ENCODE measurements around the gene MOB3A. TPM values are rescaled to one million over a fixed set of nuclear protein-coding genes. Genes with fewer than 3 reads are reported as not detected.
"Not testable (repeated sequence)": the region's sequence is repeated elsewhere in the genome, so short reads cannot be mapped to it uniquely, and the experiment has no call there.

MOB3A gene
- total and polyA plus RNA-seq, 4 experiments from 2014 or later = 29.6 to 135 (median 122) TPM

- intact Hi-C loops (cut with micrococcal nuclease) = no loop called here
- Histone ChIP-seq H3K9me3 (ENCODE audit: control insufficient read depth in 1 of 2, low read length in 2 of 2) (no peaks in the 10 kb centered on the region), H3K4me1 (ENCODE audit: insufficient read depth, low read length) (peaks cover 5% of the 10 kb centered on the region), H3K27ac (ENCODE audit: low read depth, low read length) (no peak overlapping the region), H3K36me3 (ENCODE audit: insufficient read depth, low read length) (peaks cover 31% of the 10 kb centered on the region), H3K4me3 (ENCODE audit: low read length in 2 of 2) (no peak overlapping the region), H3K27me3 (ENCODE audit: insufficient read depth, low read length) (no peaks in the 10 kb centered on the region)
- no peaks in the 10 kb centered on the region for H3K9me3 Mint-ChIP-seq
- peaks cover 2 to 13% (median 7%) of the 10 kb centered on the region in 4 donors for H3K4me1 Mint-ChIP-seq
- H3K27me3 Mint-ChIP-seq = no peaks in the 10 kb centered on the region
- H3K4me3 Mint-ChIP-seq = no peak overlapping the region
- H3K27ac Mint-ChIP-seq = no peak overlapping the region
- DNase-seq = no peak
- ChIA-PET POLR2A (ENCODE audit: partially characterized antibody) (no interaction called here), CTCF (ENCODE audit: partially characterized antibody) (no interaction called here)
- H3K36me3 Mint-ChIP-seq = peaks cover 11 to 22% of the 10 kb centered on the region in 2 donors
These were observed 42.1 kb upstream of the MOB3A start for GRCh38 chr19:2138061-2138728.

- Mint-ChIP-seq H3K36me3 (peaks cover 18 to 27% of the 10 kb centered on the region in 2 donors), H3K27ac (no peak overlapping the region), H3K9me3 (no peaks in the 10 kb centered on the region), H3K4me3 (no peak overlapping the region), H3K4me1 (peaks cover 2 to 13% (median 7%) of the 10 kb centered on the region in 4 donors), H3K27me3 (no peaks in the 10 kb centered on the region)
- ChIA-PET POLR2A (ENCODE audit: partially characterized antibody) (no interaction called here), CTCF (ENCODE audit: partially characterized antibody) (no interaction called here)
- Histone ChIP-seq H3K9me3 (ENCODE audit: control insufficient read depth in 1 of 2, low read length in 2 of 2) (no peaks in the 10 kb centered on the region), H3K4me3 (ENCODE audit: low read length in 2 of 2) (no peak overlapping the region), H3K27me3 (ENCODE audit: insufficient read depth, low read length) (no peaks in the 10 kb centered on the region), H3K36me3 (ENCODE audit: insufficient read depth, low read length) (peaks cover 45% of the 10 kb centered on the region), H3K27ac (ENCODE audit: low read depth, low read length) (no peak overlapping the region), H3K4me1 (ENCODE audit: insufficient read depth, low read length) (peaks cover 5% of the 10 kb centered on the region)
- intact Hi-C loops (cut with micrococcal nuclease) = no loop called here
- no peak for DNase-seq
These were observed 40.7 kb upstream of the MOB3A start for GRCh38 chr19:2136796-2137195.

- H3K36me3 ChIP-seq (ENCODE audit: insufficient read depth, low read length) = peaks cover 43% of the 10 kb centered on the region
These were observed 39.6 kb upstream of the MOB3A start for GRCh38 chr19:2135474-2136402.

GRCh38 chr19:2132731-2133490 is 36.8 kb upstream of the MOB3A start:
- Histone ChIP-seq H3K4me3 (ENCODE audit: low read length in 2 of 2) (no peak overlapping the region), H3K27me3 (ENCODE audit: insufficient read depth, low read length) (no peaks in the 10 kb centered on the region), H3K4me1 (ENCODE audit: insufficient read depth, low read length) (no peaks in the 10 kb centered on the region), H3K27ac (ENCODE audit: low read depth, low read length) (no peak overlapping the region), H3K9me3 (ENCODE audit: control insufficient read depth in 1 of 2, low read length in 2 of 2) (no peaks in the 10 kb centered on the region), H3K36me3 (ENCODE audit: insufficient read depth, low read length) (peaks cover 43% of the 10 kb centered on the region)
- POLR2A ChIA-PET (ENCODE audit: partially characterized antibody) = interaction anchor here (1.5 kb wide), 1 partner anchor 9 kb away, joined by 5 read pairs; no protein-coding TSS in a partner anchor
- Mint-ChIP-seq H3K4me3 (no peak overlapping the region), H3K4me1 (peaks cover 0 to 4% (median 3%) of the 10 kb centered on the region in 4 donors), H3K27me3 (no peaks in the 10 kb centered on the region), H3K36me3 (peaks cover 14 to 27% of the 10 kb centered on the region in 2 donors), H3K9me3 (no peaks in the 10 kb centered on the region), H3K27ac (peak overlapping the region in 1 of 7 donors; percentile 24)
- no peak for DNase-seq
- CTCF ChIA-PET (ENCODE audit: partially characterized antibody) = interaction anchor here (0.6 kb wide), 1 partner anchor 1585 kb away, joined by 3 read pairs; no protein-coding TSS in a partner anchor
- intact Hi-C loops (cut with micrococcal nuclease) = no loop called here

More at GRCh38 chr19:2135474-2136402, 39.6 kb upstream of the MOB3A start:
- H3K27me3 Mint-ChIP-seq = no peaks in the 10 kb centered on the region
- no peaks in the 10 kb centered on the region for H3K9me3 Mint-ChIP-seq
- ChIA-PET CTCF (ENCODE audit: partially characterized antibody) (no interaction called here), POLR2A (ENCODE audit: partially characterized antibody) (no interaction called here)
- Histone ChIP-seq H3K27ac (ENCODE audit: low read depth, low read length) (no peak overlapping the region), H3K4me1 (ENCODE audit: insufficient read depth, low read length) (no peaks in the 10 kb centered on the region), H3K9me3 (ENCODE audit: control insufficient read depth in 1 of 2, low read length in 2 of 2) (no peaks in the 10 kb centered on the region), H3K4me3 (ENCODE audit: low read length in 2 of 2) (no peak overlapping the region), H3K27me3 (ENCODE audit: insufficient read depth, low read length) (no peaks in the 10 kb centered on the region)
- peaks cover 18 to 27% of the 10 kb centered on the region in 2 donors for H3K36me3 Mint-ChIP-seq
- DNase-seq = no peak
- no peak overlapping the region for H3K4me3 Mint-ChIP-seq
- peaks cover 0 to 10% (median 5%) of the 10 kb centered on the region in 4 donors for H3K4me1 Mint-ChIP-seq
- intact Hi-C loops (cut with micrococcal nuclease) = no loop called here
- peak overlapping the region in 1 of 7 donors; percentile 8 for H3K27ac Mint-ChIP-seq

GRCh38 chr19:2132191-2132590 is 36.1 kb upstream of the MOB3A start:
- H3K27ac Mint-ChIP-seq = peak overlapping the region in 2 of 7 donors; percentile 22 to 55
- POLR2A ChIA-PET (ENCODE audit: partially characterized antibody) = interaction anchor here (1.5 kb wide), 1 partner anchor 8 kb away, joined by 5 read pairs; no protein-coding TSS in a partner anchor

GRCh38 chr19:2131012-2131975 is 35.2 kb upstream of the MOB3A start:
- POLR2A ChIA-PET (ENCODE audit: partially characterized antibody) = interaction anchor here (1.5 kb wide), 1 partner anchor 7 kb away, joined by 5 read pairs; no protein-coding TSS in a partner anchor
- Mint-ChIP-seq H3K27ac (peak overlapping the region in 1 of 7 donors; percentile 6), H3K36me3 (peaks cover 9 to 28% of the 10 kb centered on the region in 2 donors)
- H3K4me3 Mint-ChIP-seq; DNase-seq; intact Hi-C loops (cut with micrococcal nuclease); H3K27me3 Mint-ChIP-seq; H3K9me3 Mint-ChIP-seq; H3K27me3 ChIP-seq (ENCODE audit: insufficient read depth, low read length); H3K9me3 ChIP-seq (ENCODE audit: control insufficient read depth in 1 of 2, low read length in 2 of 2); H3K4me1 ChIP-seq (ENCODE audit: insufficient read depth, low read length); H3K4me1 Mint-ChIP-seq; H3K4me3 ChIP-seq (ENCODE audit: low read length in 2 of 2); H3K27ac ChIP-seq (ENCODE audit: low read depth, low read length); CTCF ChIA-PET (ENCODE audit: partially characterized antibody): not testable (repeated sequence)
- H3K36me3 ChIP-seq (ENCODE audit: insufficient read depth, low read length) = peaks cover 45% of the 10 kb centered on the region

More at GRCh38 chr19:2132191-2132590, 36.1 kb upstream of the MOB3A start:
- H3K36me3 ChIP-seq (ENCODE audit: insufficient read depth, low read length) = peaks cover 41% of the 10 kb centered on the region
- no peak overlapping the region for H3K4me3 Mint-ChIP-seq
- no peaks in the 10 kb centered on the region for H3K4me1 ChIP-seq (ENCODE audit: insufficient read depth, low read length)
- intact Hi-C loops (cut with micrococcal nuclease) = no loop called here
- no peaks in the 10 kb centered on the region for H3K27me3 ChIP-seq (ENCODE audit: insufficient read depth, low read length)
- H3K27me3 Mint-ChIP-seq = no peaks in the 10 kb centered on the region
- no peak overlapping the region for H3K27ac ChIP-seq (ENCODE audit: low read depth, low read length)
- H3K9me3 ChIP-seq (ENCODE audit: control insufficient read depth in 1 of 2, low read length in 2 of 2) = no peaks in the 10 kb centered on the region
- CTCF ChIA-PET (ENCODE audit: partially characterized antibody) = no interaction called here
- H3K36me3 Mint-ChIP-seq = peaks cover 9 to 27% of the 10 kb centered on the region in 2 donors
- H3K4me1 Mint-ChIP-seq = peaks cover 0 to 3% (median 3%) of the 10 kb centered on the region in 4 donors
- DNase-seq = no peak
- H3K9me3 Mint-ChIP-seq = no peaks in the 10 kb centered on the region
- H3K4me3 ChIP-seq (ENCODE audit: low read length in 2 of 2) = no peak overlapping the region
